MM.1S (cell line): ENCODE results near the gene B4GALT7.

ENCODE experiments used
- DNase-seq: peaks from one replicate; pipeline ENCODE4 v3.0.0-alpha.2; 2015
- H2AFZ ChIP-seq: fragments of 300-600 bp; sonication (generic); 2 replicates; pipeline ENCODE4 v1.6.0; 2016; ENCODE audit warnings: antibody characterized with exemption, low read length
- H3F3A ChIP-seq: fragments of 300-600 bp; sonication (generic); 2 replicates; pipeline ENCODE4 v1.6.1; 2016; ENCODE audit warnings: mild to moderate bottlenecking, antibody characterized with exemption, low read length, moderate library complexity, mixed read lengths; ENCODE audit not compliant: insufficient read depth
- H3K27ac ChIP-seq: fragments of 300-600 bp; sonication (generic); 2 replicates; pipeline ENCODE4 v1.5.1; 2016; ENCODE audit warnings: mild to moderate bottlenecking, low read length
- H3K27me3 ChIP-seq: fragments of 300-600 bp; sonication (generic); replicated peaks from 2 replicates; pipeline ENCODE4 v1.6.0; 2016; ENCODE audit warnings: low read length; ENCODE audit not compliant: insufficient read depth
- H3K36me3 ChIP-seq: fragments of 300-600 bp; sonication (generic); replicated peaks from 2 replicates; pipeline ENCODE4 v1.6.1; 2016; ENCODE audit warnings: mild to moderate bottlenecking, low read length, mixed read lengths; ENCODE audit not compliant: insufficient read depth
- H3K4me1 ChIP-seq: fragments of 300-600 bp; sonication (generic); 2 replicates; pipeline ENCODE4 v1.6.1; 2016; ENCODE audit warnings: low read length, mixed read lengths
- H3K4me2 ChIP-seq: fragments of 300-600 bp; sonication (generic); 2 replicates; pipeline ENCODE4 v1.6.0; 2016; ENCODE audit warnings: low read depth, low read length
- H3K4me3 ChIP-seq: fragments of 300-600 bp; sonication (generic); 2 replicates; pipeline ENCODE4 v1.5.1; 2016; ENCODE audit warnings: low read length, mixed read lengths
- H3K79me2 ChIP-seq: fragments of 300-600 bp; sonication (generic); 2 replicates; pipeline ENCODE4 v1.6.1; 2016; ENCODE audit warnings: mixed run types, low read length, mixed read lengths
- H3K9ac ChIP-seq: fragments of 300-600 bp; sonication (generic); 2 replicates; pipeline ENCODE4 v1.6.1; 2016; ENCODE audit warnings: low read length, mixed read lengths
- H3K9me2 ChIP-seq: fragments of 300-600 bp; sonication (generic); replicated peaks from 2 replicates; pipeline ENCODE4 v1.6.1; 2016; ENCODE audit warnings: mild to moderate bottlenecking, low read length, mixed read lengths; ENCODE audit not compliant: insufficient read depth
- H3K9me3 ChIP-seq: fragments of 300-600 bp; sonication (generic); replicated peaks from 2 replicates; pipeline ENCODE4 v1.6.1; 2016; ENCODE audit warnings: mild to moderate bottlenecking, low read length, mixed read lengths; ENCODE audit not compliant: insufficient read depth
- H4K20me1 ChIP-seq: fragments of 300-600 bp; sonication (generic); 2 replicates; pipeline ENCODE4 v1.6.1; 2016; ENCODE audit warnings: mild to moderate bottlenecking, low read length, moderate library complexity, mixed read lengths; ENCODE audit not compliant: insufficient read depth
- CTCF ChIP-seq: fragments of 300-600 bp; sonication (generic); IDR thresholded peaks from 2 replicates; pipeline ENCODE4 v1.5.1; 2016; ENCODE audit warnings: antibody characterized with exemption, low read length, mixed read lengths
- EZH2 ChIP-seq: fragments of 300-600 bp; sonication (generic); optimal IDR thresholded peaks from 2 replicates; pipeline ENCODE3; 2017; ENCODE audit warnings: low read depth, mild to moderate bottlenecking, antibody characterized with exemption, low read length, mixed read lengths
- EZH2phosphoT487 ChIP-seq: fragments of 300-600 bp; sonication (generic); IDR thresholded peaks from 2 replicates; pipeline ENCODE4 v1.6.1; 2018; ENCODE audit warnings: antibody characterized with exemption, low read length

Gene B4GALT7

DNA sequence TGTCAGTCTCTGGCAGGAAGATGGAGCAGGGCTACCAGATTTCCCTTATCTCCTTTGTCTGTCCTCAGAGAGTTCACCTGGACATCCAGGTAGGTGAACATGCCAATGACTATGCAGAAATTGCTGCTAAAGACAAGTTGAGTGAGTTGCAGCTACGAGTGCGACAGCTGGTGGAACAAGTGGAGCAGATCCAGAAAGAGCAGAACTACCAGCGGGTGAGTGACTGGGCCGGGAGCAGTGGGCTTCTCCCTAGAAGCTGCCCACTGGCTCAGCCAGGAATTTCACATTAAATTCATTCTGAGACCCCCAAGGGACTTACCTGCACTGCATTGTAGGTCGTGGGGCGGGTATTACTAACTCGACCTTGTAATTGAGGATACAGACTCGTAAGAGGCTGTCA, 5.9 kb upstream of the B4GALT7 start:
- DNase-seq = no peak
- no peak overlapping the region for H3K4me2 ChIP-seq

DNA sequence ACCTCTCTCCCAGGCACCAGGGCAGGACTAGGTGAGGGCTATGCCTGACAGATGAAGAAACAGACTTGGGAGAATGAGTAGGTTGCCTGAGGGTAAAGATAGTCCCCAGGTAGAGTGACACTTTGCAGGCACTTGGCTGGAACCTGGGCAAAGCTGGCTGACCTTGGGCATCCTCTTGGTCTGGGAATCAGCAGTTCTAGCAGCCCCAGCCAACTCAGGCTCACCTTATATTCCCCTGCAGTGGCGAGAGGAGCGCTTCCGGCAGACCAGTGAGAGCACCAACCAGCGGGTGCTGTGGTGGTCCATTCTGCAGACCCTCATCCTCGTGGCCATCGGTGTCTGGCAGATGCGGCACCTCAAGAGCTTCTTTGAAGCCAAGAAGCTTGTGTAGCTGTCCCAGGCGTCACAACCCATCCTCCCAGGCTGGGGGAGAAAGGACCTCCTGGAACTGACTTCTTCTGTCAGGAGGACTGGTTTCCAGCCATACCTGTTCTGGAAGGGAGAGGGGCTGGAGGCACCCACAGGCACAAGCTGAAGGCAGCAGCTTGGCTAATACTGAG, 4.8 kb upstream of the B4GALT7 start:
- H3K4me3 ChIP-seq = no peak overlapping the region
- H3K79me2 ChIP-seq = peaks cover 24% of the 10 kb centered on the region
- H3K9me2 ChIP-seq = no peaks in the 10 kb centered on the region
- no peak for DNase-seq
- H4K20me1 ChIP-seq = no peaks in the 10 kb centered on the region
- TF ChIP-seq EZH2 (no peak), CTCF (no peak), EZH2phosphoT487 (no peak)
- no peak overlapping the region for H2AFZ ChIP-seq
- no peak overlapping the region for H3K27ac ChIP-seq
- no peak overlapping the region for H3K4me2 ChIP-seq
- H3K4me1 ChIP-seq = peaks cover 15% of the 10 kb centered on the region
- no peaks in the 10 kb centered on the region for H3K9me3 ChIP-seq
- peaks cover 12% of the 10 kb centered on the region for H3K27me3 ChIP-seq
- peaks cover 12% of the 10 kb centered on the region; the same call in 1 of the 2 replicates for H3K36me3 ChIP-seq
- H3K9ac ChIP-seq = no peak overlapping the region
- peaks cover 16% of the 10 kb centered on the region; the same call in 1 of the 2 replicates for H3F3A ChIP-seq

More for the DNA sequence above, 5.9 kb upstream of the B4GALT7 start:
- peaks cover 12% of the 10 kb centered on the region; the same call in 1 of the 2 replicates for H3K36me3 ChIP-seq
- no peaks in the 10 kb centered on the region for H3K9me2 ChIP-seq
- H3K9ac ChIP-seq = no peak overlapping the region
- peaks cover 20% of the 10 kb centered on the region for H3K27me3 ChIP-seq
- no peak overlapping the region for H3K27ac ChIP-seq
- no peaks in the 10 kb centered on the region for H3K9me3 ChIP-seq
- peaks cover 24% of the 10 kb centered on the region for H3K79me2 ChIP-seq
- H3K4me3 ChIP-seq = no peak overlapping the region
- H3F3A ChIP-seq = peaks cover 16% of the 10 kb centered on the region; the same call in 1 of the 2 replicates
- H4K20me1 ChIP-seq = no peaks in the 10 kb centered on the region
- peaks cover 15% of the 10 kb centered on the region for H3K4me1 ChIP-seq
- no peak overlapping the region for H2AFZ ChIP-seq
- TF ChIP-seq EZH2phosphoT487 (no peak), CTCF (no peak), EZH2 (no peak)

- no peaks in the 10 kb centered on the region for H4K20me1 ChIP-seq
Observed at GRCh38 chr5:177595991-177596774, 3.7 kb upstream of the B4GALT7 start.

More at GRCh38 chr5:177595991-177596774, 3.7 kb upstream of the B4GALT7 start:
- H3K9me2 ChIP-seq = no peaks in the 10 kb centered on the region
- H3K36me3 ChIP-seq = peaks cover 12% of the 10 kb centered on the region; the same call in 1 of the 2 replicates
- peaks cover 35% of the 10 kb centered on the region for H3K79me2 ChIP-seq
- TF ChIP-seq EZH2 = no peak
- no peak for TF ChIP-seq CTCF
- TF ChIP-seq EZH2phosphoT487 = no peak
- H3K27me3 ChIP-seq = peaks cover 2% of the 10 kb centered on the region; the same call in 1 of the 2 replicates
- DNase-seq = no peak
- no peak overlapping the region for H3K9ac ChIP-seq
- H3K4me3 ChIP-seq = no peak overlapping the region
- H2AFZ ChIP-seq = no peak overlapping the region
- peaks cover 16% of the 10 kb centered on the region; the same call in 1 of the 2 replicates for H3F3A ChIP-seq
- no peak overlapping the region for H3K4me2 ChIP-seq
- H3K4me1 ChIP-seq = peaks cover 19% of the 10 kb centered on the region
- no peak overlapping the region for H3K27ac ChIP-seq
- H3K9me3 ChIP-seq = no peaks in the 10 kb centered on the region
